Muscle of back (tissue), 10 donors: ENCODE data around the gene SAMD9. TPM values are rescaled to one million over a fixed set of nuclear protein-coding genes. Genes with fewer than 3 reads are reported as not detected.

Experiments used
- polyA plus RNA-seq, 10 donors: library from polyadenylated mRNA; unstranded; fragments of 120-200 nt; gene quantifications; one replicate each; pipeline ENCODE4 v1.2.1, GENCODE V29; 2013; ENCODE audit not compliant: insufficient read length in 10 of 10

Gene SAMD9
- polyA plus RNA-seq, 10 donors, result 2.4 to 4.1 (median 3.2) TPM

Other genes starting within 250 kb of the SAMD9 start
- 1 to 10 TPM; 4.3 to 8.3 (median 6.6) TPM for gene SAMD9L, start 30.4 kb upstream of the SAMD9 start, polyA plus RNA-seq
- under 1 TPM in 3 of 10 donors, not detected in 7; 0.10 to 0.21 (median 0.15) TPM for gene HEPACAM2, start 108.5 kb upstream of the SAMD9 start, polyA plus RNA-seq
- gene VPS50, start 114.4 kb upstream of the SAMD9 start, polyA plus RNA-seq, result 10 to 100 TPM; 15.7 to 22.4 (median 18.7) TPM